Measurements from ENCODE around the gene OPCML.
A peak's percentile ranks its signal among the peaks of the same experiment; 100 is the strongest.

The OPCML gene

DNA sequence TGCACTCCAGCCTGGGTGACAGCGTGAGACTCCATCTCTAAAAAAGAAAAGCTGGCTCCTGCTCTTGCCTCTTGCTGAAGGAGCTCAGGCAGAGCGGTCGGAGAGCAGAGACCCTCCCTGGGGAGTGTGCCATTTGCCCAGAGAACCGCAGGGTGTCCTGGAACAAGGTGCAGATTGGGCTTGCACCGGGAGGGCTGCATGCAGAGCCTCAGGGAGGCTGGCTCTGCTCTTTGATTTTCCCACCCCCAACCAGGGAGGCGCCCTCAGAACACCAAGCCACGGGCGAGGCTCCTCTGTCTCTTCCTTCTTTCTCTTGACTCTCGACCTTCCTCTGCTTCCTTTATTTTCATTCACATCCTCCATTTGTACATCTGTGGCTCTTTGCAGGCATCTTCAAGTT lies 889.1 kb downstream of the OPCML start:
- H2AK5ac ChIP-seq (ENCODE audit: low read depth, low read length): no peak overlapping the region
- no peaks in the 10 kb centered on the region for H3K9me3 ChIP-seq (replicated peaks in 1 of 2; ENCODE audit: control insufficient read depth in 2 of 2, insufficient read depth in 1 of 2, low read depth in 1 of 2, low read length in 2 of 2)
- no peak overlapping the region for H3K4me3 ChIP-seq (ENCODE audit: low read length in 2 of 2)
- peaks cover 3 to 6% of the 10 kb centered on the region in 2 donors for H3K4me1 ChIP-seq (ENCODE audit: control insufficient read depth in 2 of 2, insufficient read depth in 1 of 2, low read depth in 1 of 2, low read length in 2 of 2)
- no peaks in the 10 kb centered on the region for H3K79me1 ChIP-seq (ENCODE audit: low read depth, low read length)
- no peak overlapping the region for H2BK5ac ChIP-seq (ENCODE audit: low read length)
- no peak overlapping the region for H2BK12ac ChIP-seq (ENCODE audit: low read length)
- H3K9ac ChIP-seq (ENCODE audit: low read depth, low read length, poor library complexity): no peak overlapping the region
- no peak for DNase-seq (ENCODE audit: low spot score)
- H3K18ac ChIP-seq (ENCODE audit: low read length): peak overlapping the region; percentile 45
- H3K4ac ChIP-seq (ENCODE audit: low read length): no peak overlapping the region
- WGBS, 2 donors (ENCODE audit: extremely low coverage in 2 of 2, insufficient read length in 2 of 2, insufficient replicate concordance in 1 of 2): no CpG with 5 or more reads among the region's 9 CpGs
- no peak overlapping the region for H2BK120ac ChIP-seq (ENCODE audit: low read depth, low read length)
- no peak overlapping the region for H4K91ac ChIP-seq (ENCODE audit: low read depth, low read length, poor library complexity)
- no peak overlapping the region for H3K14ac ChIP-seq (ENCODE audit: low read length)
- H2AFZ ChIP-seq (ENCODE audit: low read length): no peak overlapping the region
- H3K27ac ChIP-seq (replicated peaks; ENCODE audit: low read length): no peak overlapping the region
- no peak overlapping the region for H3K23ac ChIP-seq (ENCODE audit: low read depth, low read length, poor library complexity)
- H4K8ac ChIP-seq (ENCODE audit: low read depth, low read length): no peak overlapping the region
- no peak overlapping the region for H3K4me2 ChIP-seq (ENCODE audit: insufficient read depth, low read length, poor library complexity, severe bottlenecking)
- no peaks in the 10 kb centered on the region for H3K27me3 ChIP-seq (ENCODE audit: control insufficient read depth in 3 of 3, insufficient read depth in 3 of 3, low read depth in 1 of 3, low read length in 3 of 3)
- no peak overlapping the region for H2BK15ac ChIP-seq (ENCODE audit: low read length)
- no peaks in the 10 kb centered on the region for H3K36me3 ChIP-seq (replicated peaks in 1 of 2; ENCODE audit: control insufficient read depth in 2 of 2, insufficient read depth in 2 of 2, low read length in 2 of 2)

- Histone ChIP-seq H3K27ac (replicated peaks; ENCODE audit: low read length) (no peak overlapping the region), H2BK120ac (ENCODE audit: low read depth, low read length) (no peak overlapping the region), H3K9ac (ENCODE audit: low read depth, low read length, poor library complexity) (no peak overlapping the region), H3K27me3 (ENCODE audit: control insufficient read depth in 3 of 3, insufficient read depth in 3 of 3, low read depth in 1 of 3, low read length in 3 of 3) (no peaks in the 10 kb centered on the region), H2BK5ac (ENCODE audit: low read length) (no peak overlapping the region), H4K91ac (ENCODE audit: low read depth, low read length, poor library complexity) (no peak overlapping the region), H3K4me2 (ENCODE audit: insufficient read depth, low read length, poor library complexity, severe bottlenecking) (no peak overlapping the region), H3K79me1 (ENCODE audit: low read depth, low read length) (no peaks in the 10 kb centered on the region), H3K36me3 (replicated peaks in 1 of 2; ENCODE audit: control insufficient read depth in 2 of 2, insufficient read depth in 2 of 2, low read length in 2 of 2) (no peaks in the 10 kb centered on the region), H3K9me3 (replicated peaks in 1 of 2; ENCODE audit: control insufficient read depth in 2 of 2, insufficient read depth in 1 of 2, low read depth in 1 of 2, low read length in 2 of 2) (no peaks in the 10 kb centered on the region), H3K4ac (ENCODE audit: low read length) (no peak overlapping the region), H3K23ac (ENCODE audit: low read depth, low read length, poor library complexity) (no peak overlapping the region), H2BK15ac (ENCODE audit: low read length) (no peak overlapping the region), H2BK12ac (ENCODE audit: low read length) (no peak overlapping the region), H3K4me1 (ENCODE audit: control insufficient read depth in 2 of 2, insufficient read depth in 1 of 2, low read depth in 1 of 2, low read length in 2 of 2) (peaks cover 0 to 4% of the 10 kb centered on the region in 2 donors), H2AFZ (ENCODE audit: low read length) (no peak overlapping the region), H3K4me3 (ENCODE audit: low read length in 2 of 2) (no peak overlapping the region), H3K18ac (ENCODE audit: low read length) (no peak overlapping the region), H4K8ac (ENCODE audit: low read depth, low read length) (no peak overlapping the region), H3K14ac (ENCODE audit: low read length) (no peak overlapping the region), H2AK5ac (ENCODE audit: low read depth, low read length) (no peak overlapping the region)
- WGBS, 2 donors (ENCODE audit: extremely low coverage in 2 of 2, insufficient read length in 2 of 2, insufficient replicate concordance in 1 of 2): no CpG with 5 or more reads among the region's 3 CpGs
- no peak for DNase-seq (ENCODE audit: low spot score)
Measured at GRCh38 chr11:132640952-132641351, 891.3 kb downstream of the OPCML start.

DNA sequence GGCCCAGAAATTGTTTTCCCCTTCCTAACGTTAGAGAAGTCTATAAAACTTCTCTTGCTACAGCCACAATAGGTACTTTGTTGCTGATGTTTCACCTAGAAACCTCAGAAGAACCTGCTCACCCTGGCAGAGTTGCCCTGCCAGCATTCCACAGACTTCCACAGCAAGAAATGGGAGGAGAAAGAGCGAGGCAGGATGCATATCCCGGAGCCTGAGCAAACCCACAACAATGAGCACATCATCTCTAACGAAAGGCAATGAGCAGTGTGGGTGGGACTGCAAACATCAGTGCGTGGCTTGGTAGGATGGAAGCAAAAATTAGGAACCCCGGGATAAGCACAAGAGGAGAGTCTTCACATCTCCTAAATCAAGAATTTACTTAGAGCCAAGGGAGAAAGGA lies 892.3 kb downstream of the OPCML start:
- Histone ChIP-seq H2BK12ac (ENCODE audit: low read length) (no peak overlapping the region), H3K18ac (ENCODE audit: low read length) (no peak overlapping the region), H2AFZ (ENCODE audit: low read length) (peak overlapping the region; percentile 36), H3K27ac (replicated peaks; ENCODE audit: low read length) (no peak overlapping the region), H4K8ac (ENCODE audit: low read depth, low read length) (no peak overlapping the region), H3K4me1 (ENCODE audit: control insufficient read depth in 2 of 2, insufficient read depth in 1 of 2, low read depth in 1 of 2, low read length in 2 of 2) (peaks cover 0 to 4% of the 10 kb centered on the region in 2 donors), H2BK120ac (ENCODE audit: low read depth, low read length) (no peak overlapping the region), H3K4me2 (ENCODE audit: insufficient read depth, low read length, poor library complexity, severe bottlenecking) (no peak overlapping the region), H3K79me1 (ENCODE audit: low read depth, low read length) (no peaks in the 10 kb centered on the region), H3K9me3 (replicated peaks in 1 of 2; ENCODE audit: control insufficient read depth in 2 of 2, insufficient read depth in 1 of 2, low read depth in 1 of 2, low read length in 2 of 2) (no peaks in the 10 kb centered on the region), H3K4me3 (ENCODE audit: low read length in 2 of 2) (no peak overlapping the region), H3K27me3 (ENCODE audit: control insufficient read depth in 3 of 3, insufficient read depth in 3 of 3, low read depth in 1 of 3, low read length in 3 of 3) (no peaks in the 10 kb centered on the region), H2BK15ac (ENCODE audit: low read length) (no peak overlapping the region), H4K91ac (ENCODE audit: low read depth, low read length, poor library complexity) (no peak overlapping the region), H2BK5ac (ENCODE audit: low read length) (no peak overlapping the region), H3K14ac (ENCODE audit: low read length) (no peak overlapping the region), H3K36me3 (replicated peaks in 1 of 2; ENCODE audit: control insufficient read depth in 2 of 2, insufficient read depth in 2 of 2, low read length in 2 of 2) (no peaks in the 10 kb centered on the region), H3K9ac (ENCODE audit: low read depth, low read length, poor library complexity) (no peak overlapping the region), H3K4ac (ENCODE audit: low read length) (no peak overlapping the region), H3K23ac (ENCODE audit: low read depth, low read length, poor library complexity) (no peak overlapping the region), H2AK5ac (ENCODE audit: low read depth, low read length) (no peak overlapping the region)
- no CpG with 5 or more reads among the region's 6 CpGs for WGBS, 2 donors (ENCODE audit: extremely low coverage in 2 of 2, insufficient read length in 2 of 2, insufficient replicate concordance in 1 of 2)
- DNase-seq (ENCODE audit: low spot score): no peak

- H2AFZ ChIP-seq (ENCODE audit: low read length): no peak overlapping the region
- H3K79me1 ChIP-seq (ENCODE audit: low read depth, low read length): no peaks in the 10 kb centered on the region
- H2BK5ac ChIP-seq (ENCODE audit: low read length): no peak overlapping the region
- H3K27ac ChIP-seq (replicated peaks; ENCODE audit: low read length): no peak overlapping the region
- H3K27me3 ChIP-seq (ENCODE audit: control insufficient read depth in 3 of 3, insufficient read depth in 3 of 3, low read depth in 1 of 3, low read length in 3 of 3): no peaks in the 10 kb centered on the region
- H3K4me3 ChIP-seq (ENCODE audit: low read length in 2 of 2): no peak overlapping the region
- no peak overlapping the region for H2BK120ac ChIP-seq (ENCODE audit: low read depth, low read length)
- H4K91ac ChIP-seq (ENCODE audit: low read depth, low read length, poor library complexity): no peak overlapping the region
- H3K4me1 ChIP-seq (ENCODE audit: control insufficient read depth in 2 of 2, insufficient read depth in 1 of 2, low read depth in 1 of 2, low read length in 2 of 2): peaks cover 0 to 4% of the 10 kb centered on the region in 2 donors
- H3K4me2 ChIP-seq (ENCODE audit: insufficient read depth, low read length, poor library complexity, severe bottlenecking): no peak overlapping the region
- DNase-seq (ENCODE audit: low spot score): no peak
- H2AK5ac ChIP-seq (ENCODE audit: low read depth, low read length): no peak overlapping the region
- WGBS, 2 donors (ENCODE audit: extremely low coverage in 2 of 2, insufficient read length in 2 of 2, insufficient replicate concordance in 1 of 2): no CpG with 5 or more reads among the region's 3 CpGs
- H2BK12ac ChIP-seq (ENCODE audit: low read length): no peak overlapping the region
- no peaks in the 10 kb centered on the region for H3K36me3 ChIP-seq (replicated peaks in 1 of 2; ENCODE audit: control insufficient read depth in 2 of 2, insufficient read depth in 2 of 2, low read length in 2 of 2)
- no peak overlapping the region for H2BK15ac ChIP-seq (ENCODE audit: low read length)
- H3K14ac ChIP-seq (ENCODE audit: low read length): no peak overlapping the region
- no peak overlapping the region for H3K4ac ChIP-seq (ENCODE audit: low read length)
- no peak overlapping the region for H3K23ac ChIP-seq (ENCODE audit: low read depth, low read length, poor library complexity)
- H4K8ac ChIP-seq (ENCODE audit: low read depth, low read length): no peak overlapping the region
- no peak overlapping the region for H3K18ac ChIP-seq (ENCODE audit: low read length)
- no peak overlapping the region for H3K9ac ChIP-seq (ENCODE audit: low read depth, low read length, poor library complexity)
- no peaks in the 10 kb centered on the region for H3K9me3 ChIP-seq (replicated peaks in 1 of 2; ENCODE audit: control insufficient read depth in 2 of 2, insufficient read depth in 1 of 2, low read depth in 1 of 2, low read length in 2 of 2)
Measured at GRCh38 chr11:132639403-132639802, 892.9 kb downstream of the OPCML start.
